LHCN-M2 (cell line): Measurements from ENCODE around the gene FPR3. TPM values are rescaled to one million over a fixed set of nuclear protein-coding genes. Genes with fewer than 3 reads are reported as not detected.

Source experiments
- total RNA-seq: library from RNA; depleted of rRNA; stranded (reverse); fragments of >200 nt; gene quantifications from 2 replicates; pipeline ENCODE4 v1.2.3, GENCODE V29; 2014; rRNA removed

The FPR3 gene
- total RNA-seq, 1 experiment from 2014 or later = not detected

Other genes with a start within 250 kb of the FPR3 start
- 2.9 and 4.0 TPM in 2 replicates for gene ZNF175, start 223.9 kb upstream of the FPR3 start, total RNA-seq
- gene SIGLEC5, start 164.8 kb upstream of the FPR3 start, total RNA-seq = not detected in 2 replicates
- gene SIGLEC14, start 148.3 kb upstream of the FPR3 start, total RNA-seq = not detected in 2 replicates
- 12.9 and 27.3 TPM in 2 replicates for gene SPACA6, start 101.8 kb upstream of the FPR3 start, total RNA-seq
- gene HAS1, start 71.2 kb upstream of the FPR3 start, total RNA-seq = 59.1 and 139 TPM in 2 replicates
- gene FPR1, start 43.3 kb upstream of the FPR3 start, total RNA-seq = 9.7 and 10.9 TPM in 2 replicates
- gene FPR2, start 34.0 kb upstream of the FPR3 start, total RNA-seq = 0.40 and 1.8 TPM in 2 replicates
- gene ZNF577, start 92.8 kb downstream of the FPR3 start, total RNA-seq = 4.6 and 6.6 TPM in 2 replicates
- gene ZNF649, start 109.9 kb downstream of the FPR3 start, total RNA-seq = 8.7 and 9.1 TPM in 2 replicates
- gene ZNF613, start 132.3 kb downstream of the FPR3 start, total RNA-seq = 6.2 and 6.6 TPM in 2 replicates
- 5.6 and 7.6 TPM in 2 replicates for gene ZNF350, start 191.7 kb downstream of the FPR3 start, total RNA-seq
- gene ZNF615, start 213.1 kb downstream of the FPR3 start, total RNA-seq = 11.0 and 11.7 TPM in 2 replicates
- gene ZNF614, start 233.2 kb downstream of the FPR3 start, total RNA-seq = 9.7 and 11.1 TPM in 2 replicates